ENCODE data around the gene LRP3.
"Not testable (repeated sequence)": the region's sequence is repeated elsewhere in the genome, so short reads cannot be mapped to it uniquely, and the experiment has no call there.

The LRP3 gene

DNA sequence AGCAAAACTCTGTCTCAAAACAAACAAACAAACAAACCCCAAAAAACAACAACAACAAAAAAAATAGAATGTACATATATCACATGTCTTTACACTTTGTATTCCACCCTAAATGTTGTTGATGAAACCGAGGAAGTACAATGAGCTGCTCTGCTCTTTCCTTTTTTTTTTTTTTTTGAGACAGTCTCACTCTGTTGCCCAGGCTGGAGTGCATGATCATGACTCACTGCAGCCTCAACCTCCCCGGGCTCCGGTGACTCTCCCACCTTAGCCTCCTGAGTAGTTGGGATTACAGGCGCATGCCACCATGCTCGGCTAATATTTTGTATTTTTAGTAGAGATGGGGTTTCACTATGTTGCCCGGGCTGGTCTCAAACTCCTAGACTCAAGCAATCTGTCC, 30.6 kb upstream of the LRP3 start:
- no peak for DNase-seq (ENCODE audit: extremely low spot score)
- ChIA-PET POLR2A (interaction anchor here (0.6 kb wide), 1 partner anchor 812 kb away, joined by 3 read pairs; no protein-coding TSS in a partner anchor), CTCF (interaction anchor here (0.8 to 3.4 kb wide), 4 partner anchors 12 to 22 kb away, joined by 3 to 11 read pairs (median 4); no protein-coding TSS in a partner anchor)
- TF ChIP-seq, protein P1, sequence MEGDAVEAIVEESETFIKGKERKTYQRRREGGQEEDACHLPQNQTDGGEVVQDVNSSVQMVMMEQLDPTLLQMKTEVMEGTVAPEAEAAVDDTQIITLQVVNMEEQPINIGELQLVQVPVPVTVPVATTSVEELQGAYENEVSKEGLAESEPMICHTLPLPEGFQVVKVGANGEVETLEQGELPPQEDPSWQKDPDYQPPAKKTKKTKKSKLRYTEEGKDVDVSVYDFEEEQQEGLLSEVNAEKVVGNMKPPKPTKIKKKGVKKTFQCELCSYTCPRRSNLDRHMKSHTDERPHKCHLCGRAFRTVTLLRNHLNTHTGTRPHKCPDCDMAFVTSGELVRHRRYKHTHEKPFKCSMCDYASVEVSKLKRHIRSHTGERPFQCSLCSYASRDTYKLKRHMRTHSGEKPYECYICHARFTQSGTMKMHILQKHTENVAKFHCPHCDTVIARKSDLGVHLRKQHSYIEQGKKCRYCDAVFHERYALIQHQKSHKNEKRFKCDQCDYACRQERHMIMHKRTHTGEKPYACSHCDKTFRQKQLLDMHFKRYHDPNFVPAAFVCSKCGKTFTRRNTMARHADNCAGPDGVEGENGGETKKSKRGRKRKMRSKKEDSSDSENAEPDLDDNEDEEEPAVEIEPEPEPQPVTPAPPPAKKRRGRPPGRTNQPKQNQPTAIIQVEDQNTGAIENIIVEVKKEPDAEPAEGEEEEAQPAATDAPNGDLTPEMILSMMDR (IDR thresholded peaks at IDR 0.05; ENCODE audit: control extremely low read depth, extremely low read depth, low read depth, missing control alignments): no peak

DNA sequence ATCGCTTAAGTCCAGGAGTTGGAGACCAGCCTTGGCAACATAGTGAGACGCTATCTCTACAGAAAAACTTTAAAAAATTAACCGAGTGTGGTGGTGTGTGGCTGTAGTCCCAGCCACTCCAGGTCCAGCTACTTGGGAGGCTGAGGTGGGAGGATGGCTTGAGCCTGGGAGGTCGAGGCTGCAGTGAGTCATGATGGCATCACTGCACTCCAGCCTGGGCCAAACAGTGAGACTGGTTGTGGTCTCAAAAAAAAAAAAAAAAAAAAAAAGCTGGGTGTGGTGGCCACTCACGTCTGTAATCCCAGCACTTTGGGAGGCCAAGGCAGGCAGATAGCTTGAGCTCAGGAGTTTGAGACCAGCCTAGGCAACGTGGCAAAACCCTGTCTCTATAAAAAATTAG, 28.1 kb upstream of the LRP3 start:
- CTCF ChIA-PET: interaction anchor here (0.8 to 3.4 kb wide), 4 partner anchors 10 to 25 kb away, joined by 3 to 11 read pairs (median 8); no protein-coding TSS in a partner anchor
- POLR2A ChIA-PET; DNase-seq (ENCODE audit: extremely low spot score): not testable (repeated sequence)

DNA sequence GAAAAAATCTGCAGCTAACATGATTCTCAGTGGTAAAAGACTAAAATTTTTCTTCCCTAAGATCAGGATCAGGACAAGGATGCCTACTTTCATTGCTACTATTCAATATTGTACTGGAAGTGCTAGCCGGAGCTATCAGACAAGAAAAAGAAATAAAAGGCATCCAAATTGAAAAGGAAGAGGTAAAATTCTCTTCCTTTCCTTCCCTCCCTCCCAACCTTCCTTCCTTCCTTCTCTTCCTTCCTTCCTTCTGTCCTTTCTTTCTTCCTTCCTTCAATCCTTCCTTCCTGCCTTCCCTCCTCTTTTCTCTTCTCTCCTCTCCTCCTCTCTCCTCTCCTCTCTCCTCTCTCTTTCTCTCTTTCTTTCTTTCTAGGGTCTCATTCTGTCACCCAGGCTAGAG, 26.7 kb upstream of the LRP3 start:
- DNase-seq (ENCODE audit: extremely low spot score): no peak
- TF ChIP-seq, protein P1 (IDR thresholded peaks at IDR 0.05; ENCODE audit: control extremely low read depth, extremely low read depth, low read depth, missing control alignments): no peak
- CTCF ChIA-PET: interaction anchor here (2.4 kb wide), 1 partner anchor 9 kb away, joined by 11 read pairs; no protein-coding TSS in a partner anchor
- POLR2A ChIA-PET: no interaction called here

DNA sequence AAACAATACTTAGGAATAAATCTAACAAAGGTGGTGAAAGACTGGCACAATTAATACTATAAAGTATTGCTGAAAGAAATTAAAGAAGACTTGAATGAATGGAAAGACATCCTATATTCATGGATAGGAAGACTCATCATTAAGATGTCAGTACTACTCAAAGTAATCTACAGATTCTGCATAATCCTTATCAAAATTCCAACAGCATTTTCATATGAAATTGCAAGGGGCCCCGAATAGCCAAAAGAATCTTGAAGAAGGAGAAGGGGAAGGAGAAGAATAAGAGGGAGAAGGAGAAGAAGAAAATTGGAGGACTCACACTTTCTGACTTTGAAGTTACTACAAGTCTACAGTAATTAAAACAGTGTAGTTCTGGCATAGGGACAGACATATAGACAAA, 25.6 kb upstream of the LRP3 start:
- CTCF ChIA-PET: interaction anchor here (6.6 kb wide), 1 partner anchor 15 kb away, joined by 33 read pairs; no protein-coding TSS in a partner anchor
- TF ChIP-seq, protein P1 (IDR thresholded peaks at IDR 0.05; ENCODE audit: control extremely low read depth, extremely low read depth, low read depth, missing control alignments): no peak
- POLR2A ChIA-PET: no interaction called here
- DNase-seq (ENCODE audit: extremely low spot score): no peak

DNA sequence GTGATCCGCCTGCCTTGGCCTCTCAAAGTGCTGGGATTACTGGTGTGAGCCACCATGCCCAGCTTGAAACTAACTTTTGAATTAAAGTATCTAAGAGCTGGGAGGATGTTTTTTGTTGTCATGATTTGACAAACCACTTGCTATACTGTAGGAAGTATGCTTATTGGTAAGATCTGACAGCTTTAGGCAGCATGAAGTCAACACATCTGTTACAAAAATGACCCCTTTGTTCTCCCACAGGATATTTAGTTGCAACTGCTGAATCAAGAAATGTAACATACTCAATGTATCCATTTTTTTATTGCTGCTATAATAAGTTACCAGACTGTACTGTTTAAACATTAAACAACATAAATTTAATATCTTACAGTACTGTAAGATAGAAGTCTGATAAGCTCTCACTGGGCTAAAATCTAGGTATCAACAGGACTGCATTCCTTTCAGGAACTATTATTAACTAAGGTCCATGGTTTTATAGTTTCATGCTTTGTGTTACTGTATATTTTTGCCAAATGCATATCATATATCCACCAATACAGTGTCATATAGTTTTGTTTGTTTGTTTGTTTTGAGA, 22.8 kb upstream of the LRP3 start:
- no peak for DNase-seq (ENCODE audit: extremely low spot score)
- ChIA-PET POLR2A (no interaction called here), CTCF (interaction anchor here (1.3 to 6.6 kb wide), 5 partner anchors 11 to 36 kb away, joined by 3 to 33 read pairs (median 6); no protein-coding TSS in a partner anchor)
- TF ChIP-seq, protein P1 (IDR thresholded peaks at IDR 0.05; ENCODE audit: control extremely low read depth, extremely low read depth, low read depth, missing control alignments): no peak

DNA sequence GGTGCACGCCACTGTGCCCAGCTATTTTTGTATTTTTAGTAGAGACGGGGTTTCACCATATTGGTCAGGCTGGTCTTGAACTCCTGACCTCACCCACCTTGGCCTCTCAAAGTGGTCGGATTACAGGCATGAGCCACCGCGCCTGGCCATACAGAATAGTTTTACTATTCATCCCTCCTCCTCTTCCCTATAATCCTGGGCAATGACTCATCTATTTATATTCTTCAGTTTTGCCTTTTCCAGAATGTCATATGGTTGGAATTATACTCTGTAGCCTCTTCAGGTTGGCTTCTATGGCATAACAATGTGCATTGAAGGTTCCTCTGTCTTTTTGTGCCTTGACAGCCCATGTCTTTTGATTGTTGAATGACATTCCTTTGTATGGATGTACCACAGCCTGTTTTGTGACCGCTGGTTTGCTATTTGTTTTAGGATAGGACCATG, 22.2 kb upstream of the LRP3 start:
- DNase-seq (ENCODE audit: extremely low spot score): no peak
- TF ChIP-seq, protein P1 (IDR thresholded peaks at IDR 0.05; ENCODE audit: control extremely low read depth, extremely low read depth, low read depth, missing control alignments): no peak
- ChIA-PET POLR2A (no interaction called here), CTCF (interaction anchor here (1.7 to 6.6 kb wide), 2 partner anchors 12 to 45 kb away, joined by 3 to 33 read pairs; no protein-coding TSS in a partner anchor)

DNA sequence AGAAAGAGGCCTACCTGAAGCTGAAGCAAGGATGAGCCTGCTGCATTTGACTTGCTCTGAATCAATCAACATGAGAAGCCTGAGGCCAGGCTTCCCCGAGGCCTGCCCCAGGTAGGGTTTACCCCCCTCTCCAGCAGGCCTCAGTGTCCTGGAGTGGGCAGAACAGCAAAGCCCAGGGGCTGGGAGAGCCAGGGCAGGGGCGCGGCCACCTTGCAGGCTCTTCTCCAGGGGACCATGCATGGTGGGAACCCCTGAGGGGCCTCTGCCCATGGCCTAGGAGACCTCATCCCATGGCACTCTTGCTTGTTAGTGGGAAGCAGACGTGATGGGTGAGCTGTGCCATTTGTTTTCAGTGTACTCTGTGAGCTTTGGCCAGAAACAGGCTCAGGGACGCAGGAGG, 19.9 kb upstream of the LRP3 start:
- POLR2A ChIA-PET: no interaction called here
- TF ChIP-seq, protein P1 (IDR thresholded peaks at IDR 0.05; ENCODE audit: control extremely low read depth, extremely low read depth, low read depth, missing control alignments): no peak
- CTCF ChIA-PET: interaction anchor here (1.0 to 6.6 kb wide), 4 partner anchors 10 to 30 kb away, joined by 3 to 33 read pairs (median 4); no protein-coding TSS in a partner anchor
- no peak for DNase-seq (ENCODE audit: extremely low spot score)

All from GM10248 (cell line).